ENCODE data around the gene LRRC8E. TPM values are rescaled to one million over a fixed set of nuclear protein-coding genes. Genes with fewer than 3 reads are reported as not detected.
"Not testable (repeated sequence)": the region's sequence is repeated elsewhere in the genome, so short reads cannot be mapped to it uniquely, and the experiment has no call there.

LRRC8E gene
- total RNA-seq, 1 donor from 2014 or later: not detected

- Mint-ChIP-seq H3K27me3 (ENCODE audit: low read depth) (no peaks in the 10 kb centered on the region), H3K4me3 (ENCODE audit: low read depth) (peak overlapping the region; percentile 64), H3K27ac (no peak overlapping the region), H3K9me3 (no peaks in the 10 kb centered on the region), H3K36me3 (ENCODE audit: low read depth) (peaks cover 21% of the 10 kb centered on the region), H3K4me1 (ENCODE audit: low read depth) (peaks cover 12% of the 10 kb centered on the region)
- DNase-seq (ENCODE audit: low spot score): no peak
- intact Hi-C loops (cut with micrococcal nuclease): no loop called here
Observed at GRCh38 chr19:7926727-7927604, 38.7 kb downstream of the LRRC8E start.

DNA sequence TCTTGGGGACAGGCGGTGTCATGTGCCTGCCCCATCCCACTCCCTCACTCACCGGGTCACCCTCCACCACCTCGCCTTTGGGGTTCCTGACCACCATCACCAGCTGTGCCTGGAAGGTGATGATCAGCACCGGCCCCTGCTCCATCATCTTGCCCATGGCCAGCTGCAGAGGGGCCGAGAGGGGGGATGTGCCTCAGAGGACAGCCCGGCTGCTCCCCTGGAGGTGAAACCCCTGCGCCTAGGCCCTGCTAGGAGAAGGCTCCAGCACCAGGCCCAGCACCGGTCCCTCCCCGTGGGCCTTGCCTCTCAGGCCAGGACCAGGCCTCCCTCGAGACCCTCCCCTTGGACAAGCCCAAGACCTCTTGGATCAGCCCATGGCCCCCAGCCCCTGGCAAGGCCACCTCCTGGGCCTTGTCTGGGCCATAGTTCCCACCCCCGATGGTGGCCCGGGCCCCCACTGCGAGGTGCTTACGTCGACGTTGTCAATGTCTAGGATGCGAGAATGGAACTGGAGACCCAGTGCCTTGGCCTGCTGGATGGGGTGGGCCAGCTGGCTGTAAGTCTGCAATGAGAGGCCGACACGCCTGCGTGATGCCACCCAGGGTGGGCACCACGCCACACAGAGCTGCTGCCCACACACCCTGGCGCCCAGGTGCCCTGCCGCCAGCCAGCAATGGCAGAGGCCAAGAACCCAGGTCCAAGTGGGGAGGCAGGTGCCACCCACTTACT lies 39.5 kb downstream of the LRRC8E start:
- H3K4me3 Mint-ChIP-seq (ENCODE audit: low read depth): no peak overlapping the region
- no peak for DNase-seq (ENCODE audit: low spot score)
- intact Hi-C loops (cut with micrococcal nuclease): no loop called here
- peaks cover 12% of the 10 kb centered on the region for H3K4me1 Mint-ChIP-seq (ENCODE audit: low read depth)
- no peak overlapping the region for H3K27ac Mint-ChIP-seq
- no peaks in the 10 kb centered on the region for H3K9me3 Mint-ChIP-seq
- no peaks in the 10 kb centered on the region for H3K27me3 Mint-ChIP-seq (ENCODE audit: low read depth)
- peaks cover 23% of the 10 kb centered on the region for H3K36me3 Mint-ChIP-seq (ENCODE audit: low read depth)

GRCh38 chr19:7928334-7928706 lies 40.0 kb downstream of the LRRC8E start:
- Mint-ChIP-seq H3K9me3 (no peaks in the 10 kb centered on the region), H3K4me3 (ENCODE audit: low read depth) (no peak overlapping the region), H3K36me3 (ENCODE audit: low read depth) (peaks cover 27% of the 10 kb centered on the region), H3K27me3 (ENCODE audit: low read depth) (no peaks in the 10 kb centered on the region), H3K4me1 (ENCODE audit: low read depth) (peaks cover 12% of the 10 kb centered on the region), H3K27ac (no peak overlapping the region)
- no peak for DNase-seq (ENCODE audit: low spot score)
- intact Hi-C loops (cut with micrococcal nuclease): no loop called here

GRCh38 chr19:7928741-7929701 lies 40.7 kb downstream of the LRRC8E start:
- H3K9me3 Mint-ChIP-seq: no peaks in the 10 kb centered on the region
- no peak overlapping the region for H3K4me3 Mint-ChIP-seq (ENCODE audit: low read depth)
- H3K4me1 Mint-ChIP-seq (ENCODE audit: low read depth): peaks cover 12% of the 10 kb centered on the region
- intact Hi-C loops (cut with micrococcal nuclease): no loop called here
- no peak overlapping the region for H3K27ac Mint-ChIP-seq
- peaks cover 30% of the 10 kb centered on the region for H3K36me3 Mint-ChIP-seq (ENCODE audit: low read depth)
- no peaks in the 10 kb centered on the region for H3K27me3 Mint-ChIP-seq (ENCODE audit: low read depth)
- peak; percentile 49 for DNase-seq (ENCODE audit: low spot score)

DNA sequence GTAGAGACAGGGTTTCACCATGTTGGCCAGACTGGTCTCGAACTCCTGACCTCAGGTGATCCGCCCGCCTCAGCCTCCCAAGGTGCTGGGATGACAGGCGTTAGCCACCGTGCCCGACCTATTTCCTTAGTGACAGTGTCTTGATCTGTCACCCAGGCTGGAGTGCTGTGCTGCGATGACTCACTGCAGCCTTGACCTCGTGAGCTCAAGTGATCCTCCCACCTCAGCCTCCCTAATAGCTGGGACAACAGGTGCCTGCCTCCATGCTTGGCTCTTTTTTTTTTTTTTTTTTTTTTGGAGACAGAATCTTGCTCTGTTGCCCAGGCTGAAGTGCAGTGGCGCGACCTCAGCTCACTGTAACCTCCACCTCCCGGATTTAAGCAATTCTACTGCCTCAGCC lies 41.7 kb downstream of the LRRC8E start:
- Mint-ChIP-seq H3K4me1 (ENCODE audit: low read depth) (peaks cover 12% of the 10 kb centered on the region), H3K36me3 (ENCODE audit: low read depth) (peaks cover 34% of the 10 kb centered on the region)
- DNase-seq (ENCODE audit: low spot score); H3K9me3 Mint-ChIP-seq; H3K27me3 Mint-ChIP-seq (ENCODE audit: low read depth); H3K4me3 Mint-ChIP-seq (ENCODE audit: low read depth); H3K27ac Mint-ChIP-seq; intact Hi-C loops (cut with micrococcal nuclease): not testable (repeated sequence)

DNA sequence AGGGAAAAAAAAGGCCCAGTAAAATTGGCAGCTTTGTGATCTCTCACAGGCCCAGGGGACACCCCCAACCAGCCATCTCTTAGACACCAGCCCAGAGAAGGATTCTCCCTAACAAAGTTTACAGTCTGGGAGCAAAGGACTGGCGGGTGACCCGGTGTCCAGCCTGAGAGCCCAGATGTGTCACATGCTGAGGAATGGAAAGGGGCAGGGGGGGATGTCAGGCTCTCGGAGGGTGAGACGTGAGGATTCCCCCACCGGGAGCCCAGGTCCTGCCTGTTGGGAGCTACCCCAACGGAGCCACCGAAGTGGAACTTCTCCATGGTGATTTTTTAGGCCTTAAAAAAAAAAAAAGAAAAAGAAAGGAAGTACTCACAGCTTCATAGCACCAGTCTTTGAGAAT lies 42.5 kb downstream of the LRRC8E start:
- H3K4me1 Mint-ChIP-seq (ENCODE audit: low read depth): peaks cover 11% of the 10 kb centered on the region
- H3K9me3 Mint-ChIP-seq: no peaks in the 10 kb centered on the region
- no peak for DNase-seq (ENCODE audit: low spot score)
- intact Hi-C loops (cut with micrococcal nuclease): no loop called here
- peaks cover 41% of the 10 kb centered on the region for H3K36me3 Mint-ChIP-seq (ENCODE audit: low read depth)
- no peak overlapping the region for H3K27ac Mint-ChIP-seq
- no peak overlapping the region for H3K4me3 Mint-ChIP-seq (ENCODE audit: low read depth)
- no peaks in the 10 kb centered on the region for H3K27me3 Mint-ChIP-seq (ENCODE audit: low read depth)

DNA sequence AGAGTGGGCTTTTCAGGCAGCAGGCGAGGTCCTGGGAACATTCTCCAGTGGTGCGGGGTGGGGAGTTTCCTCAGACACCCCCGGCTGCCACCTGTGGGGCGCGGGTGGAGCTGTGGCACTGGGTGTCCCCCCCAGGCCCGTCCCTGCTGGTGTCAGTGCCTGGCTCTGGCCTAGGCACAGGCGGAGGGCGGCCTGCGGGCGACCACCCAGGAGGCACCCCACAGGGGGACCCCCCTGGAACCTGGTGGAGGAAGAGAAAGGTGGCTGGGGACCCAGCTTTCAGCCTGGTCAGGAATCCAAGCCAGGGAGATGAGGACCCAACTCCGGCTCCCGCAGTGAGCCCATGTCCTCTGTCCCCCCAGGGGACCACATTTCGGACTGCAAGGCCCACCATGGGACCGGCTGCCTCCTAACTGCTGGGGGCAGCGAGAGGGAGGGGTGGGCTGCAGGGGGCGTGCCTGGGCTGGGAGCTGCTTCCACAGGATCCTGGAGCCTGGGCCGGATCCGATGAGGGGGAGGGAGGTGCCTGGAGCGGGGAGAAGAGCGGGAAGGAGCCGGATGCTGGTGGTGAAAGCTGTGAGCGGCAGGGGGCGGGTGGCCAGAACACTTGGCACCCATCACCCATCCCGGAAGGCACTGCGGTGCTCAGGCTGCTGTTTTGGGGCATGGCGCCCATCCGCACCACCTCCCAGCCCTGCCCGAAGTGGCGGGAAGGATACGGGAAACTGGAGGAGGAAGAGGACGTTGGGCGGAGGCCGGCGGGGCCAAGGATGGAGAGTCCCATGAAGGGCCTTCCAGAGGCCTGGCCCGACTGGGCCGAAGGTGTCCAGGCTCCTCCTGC lies 43.1 kb downstream of the LRRC8E start:
- Mint-ChIP-seq H3K4me3 (ENCODE audit: low read depth) (no peak overlapping the region), H3K36me3 (ENCODE audit: low read depth) (peaks cover 43% of the 10 kb centered on the region), H3K27ac (no peak overlapping the region), H3K27me3 (ENCODE audit: low read depth) (no peaks in the 10 kb centered on the region), H3K4me1 (ENCODE audit: low read depth) (peaks cover 9% of the 10 kb centered on the region), H3K9me3 (no peaks in the 10 kb centered on the region)
- intact Hi-C loops (cut with micrococcal nuclease): no loop called here
- no peak for DNase-seq (ENCODE audit: low spot score)

- Mint-ChIP-seq H3K4me1 (ENCODE audit: low read depth) (peaks cover 9% of the 10 kb centered on the region), H3K9me3 (no peaks in the 10 kb centered on the region), H3K4me3 (ENCODE audit: low read depth) (no peak overlapping the region), H3K36me3 (ENCODE audit: low read depth) (peaks cover 46% of the 10 kb centered on the region), H3K27me3 (ENCODE audit: low read depth) (no peaks in the 10 kb centered on the region), H3K27ac (no peak overlapping the region)
- DNase-seq (ENCODE audit: low spot score): no peak
- intact Hi-C loops (cut with micrococcal nuclease): no loop called here
Observed at GRCh38 chr19:7932276-7932929, 44.1 kb downstream of the LRRC8E start.

GRCh38 chr19:7932930-7933300 lies 44.6 kb downstream of the LRRC8E start:
- Mint-ChIP-seq H3K27me3 (ENCODE audit: low read depth) (no peaks in the 10 kb centered on the region), H3K4me3 (ENCODE audit: low read depth) (no peak overlapping the region), H3K9me3 (no peaks in the 10 kb centered on the region), H3K27ac (no peak overlapping the region), H3K36me3 (ENCODE audit: low read depth) (peaks cover 46% of the 10 kb centered on the region), H3K4me1 (ENCODE audit: low read depth) (peaks cover 9% of the 10 kb centered on the region)
- intact Hi-C loops (cut with micrococcal nuclease): no loop called here
- DNase-seq (ENCODE audit: low spot score): no peak

- DNase-seq (ENCODE audit: low spot score): no peak
- H3K9me3 Mint-ChIP-seq: no peaks in the 10 kb centered on the region
- peaks cover 6% of the 10 kb centered on the region for H3K4me1 Mint-ChIP-seq (ENCODE audit: low read depth)
- no peak overlapping the region for H3K27ac Mint-ChIP-seq
- H3K4me3 Mint-ChIP-seq (ENCODE audit: low read depth): no peak overlapping the region
- no peaks in the 10 kb centered on the region for H3K27me3 Mint-ChIP-seq (ENCODE audit: low read depth)
- peaks cover 43% of the 10 kb centered on the region for H3K36me3 Mint-ChIP-seq (ENCODE audit: low read depth)
- intact Hi-C loops (cut with micrococcal nuclease): no loop called here
Observed at GRCh38 chr19:7933411-7933810, 45.1 kb downstream of the LRRC8E start.

- Mint-ChIP-seq H3K36me3 (ENCODE audit: low read depth) (peaks cover 44% of the 10 kb centered on the region), H3K4me3 (ENCODE audit: low read depth) (no peak overlapping the region), H3K27ac (no peak overlapping the region), H3K27me3 (ENCODE audit: low read depth) (no peaks in the 10 kb centered on the region), H3K4me1 (ENCODE audit: low read depth) (peaks cover 3% of the 10 kb centered on the region), H3K9me3 (no peaks in the 10 kb centered on the region)
- DNase-seq (ENCODE audit: low spot score): no peak
- intact Hi-C loops (cut with micrococcal nuclease): no loop called here
Observed at GRCh38 chr19:7933828-7934725, 45.8 kb downstream of the LRRC8E start.
